Measurements from ENCODE around the gene F5. TPM values are rescaled to one million over a fixed set of nuclear protein-coding genes. Genes with fewer than 3 reads are reported as not detected.

F5 gene
- total and polyA plus RNA-seq, 9 of the 15 experiments (the other 6 are each of a cell fraction or from before 2014, with no cell fraction given) = 0.03 to 0.13 TPM; not detected in 7

DNA sequence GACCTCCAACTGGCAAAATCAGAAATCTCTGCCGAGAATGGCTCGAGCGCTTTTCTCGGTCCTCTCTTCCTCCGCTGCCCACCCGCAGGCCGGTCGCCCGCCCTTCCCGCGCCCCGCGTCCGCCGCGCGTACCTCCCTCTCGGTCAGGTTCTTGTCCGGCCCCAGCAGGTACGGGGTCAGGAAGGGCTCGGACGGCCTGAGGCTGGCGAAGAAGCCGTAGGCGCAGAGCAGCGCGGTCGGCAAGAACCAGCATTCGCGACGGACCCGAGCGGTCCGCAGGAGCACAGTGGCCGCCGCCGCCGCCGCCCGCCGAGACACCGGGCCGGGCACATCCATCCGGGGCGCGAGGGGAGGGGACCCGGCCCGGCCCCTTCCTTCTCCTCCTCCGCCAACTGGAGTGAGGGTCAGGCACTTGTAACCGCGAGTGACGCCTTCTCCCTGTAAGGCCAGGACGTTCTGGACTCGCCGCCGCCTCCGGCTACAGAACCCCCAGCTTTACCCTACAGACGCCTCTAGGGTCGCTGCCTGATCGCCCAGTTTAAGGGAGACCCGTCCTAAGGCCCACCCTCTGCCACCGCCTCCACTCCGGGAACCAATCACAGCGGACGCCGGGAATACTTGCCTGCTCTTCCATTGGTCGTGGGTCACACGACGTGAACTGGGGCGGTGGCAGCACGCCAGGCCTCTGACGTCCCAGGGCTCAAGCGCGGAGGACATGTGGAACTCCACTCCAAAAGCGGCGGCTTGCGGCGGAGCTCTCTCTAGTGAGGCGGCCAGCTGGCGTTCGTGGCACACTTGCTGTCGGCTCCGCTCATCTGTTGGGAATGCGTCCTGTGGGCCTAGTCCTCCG is 100.6 kb downstream of the F5 start, which contains the start of gene SLC19A2 (continued):
- TF ChIP-seq CEBPB (tag; IDR thresholded peaks at IDR 0.05) (no peak), FOXJ2 (tag; IDR thresholded peaks at IDR 0.05) (peak; percentile 44; the same call in 1 of the 2 replicates), SP2 (IDR thresholded peaks at IDR 0.05; ENCODE audit: extremely low read depth, low read depth, low read length, poor library complexity, severe bottlenecking) (peak; percentile 56), ZNF436 (CRISPR knock-in tag; IDR thresholded peaks at IDR 0.05) (0 out of 2 replicates have a peak, but pooled peaks have one; percentile 36), CREB1 (IDR thresholded peaks at IDR 0.05) (peak; percentile 85), CREB1 (CRISPR knock-in tag; IDR thresholded peaks at IDR 0.05) (peak; percentile 89), ZNF696 (CRISPR knock-in tag; conservative IDR thresholded peaks at IDR 0.05) (no peak), PHF8 (IDR thresholded peaks at IDR 0.05; ENCODE audit: borderline replicate concordance, low read length) (peak; percentile 92), POLR2AphosphoS2 (IDR thresholded peaks at IDR 0.05; ENCODE audit: low read length) (no peak; the same call in 1 of the 2 replicates), SP1 (CRISPR knock-in tag; IDR thresholded peaks at IDR 0.05) (peak; percentile 78), ZNF431 (CRISPR knock-in tag; IDR thresholded peaks at IDR 0.05) (peak; percentile 11), TCFL5 (CRISPR knock-in tag; conservative IDR thresholded peaks at IDR 0.05) (no peak), EGR1 (conservative IDR thresholded peaks at IDR 0.05) (peak; percentile 39), GABPB2 (CRISPR knock-in tag; conservative IDR thresholded peaks at IDR 0.05) (no peak), FOS (IDR thresholded peaks at IDR 0.05; ENCODE audit: extremely low read depth, insufficient read length) (peak; percentile 87), NFIX (CRISPR knock-in tag; IDR thresholded peaks at IDR 0.05; ENCODE audit: low read depth) (no peak), ZZZ3 (IDR thresholded peaks at IDR 0.05) (no peak), NFYB (IDR thresholded peaks at IDR 0.05; ENCODE audit: extremely low read depth, insufficient read length) (peak; percentile 89), RB1 (IDR thresholded peaks at IDR 0.05; ENCODE audit: low read depth) (peak; percentile 72), ZNF778 (CRISPR knock-in tag; IDR thresholded peaks at IDR 0.05) (no peak), PCBP1 (IDR thresholded peaks at IDR 0.05; ENCODE audit: low read depth, low read length, poor library complexity, severe bottlenecking) (peak; percentile 91), CBX2 (IDR thresholded peaks at IDR 0.05; ENCODE audit: insufficient read depth, low read length, poor library complexity, severe bottlenecking) (no peak)
- TF ChIP-seq, protein P1, sequence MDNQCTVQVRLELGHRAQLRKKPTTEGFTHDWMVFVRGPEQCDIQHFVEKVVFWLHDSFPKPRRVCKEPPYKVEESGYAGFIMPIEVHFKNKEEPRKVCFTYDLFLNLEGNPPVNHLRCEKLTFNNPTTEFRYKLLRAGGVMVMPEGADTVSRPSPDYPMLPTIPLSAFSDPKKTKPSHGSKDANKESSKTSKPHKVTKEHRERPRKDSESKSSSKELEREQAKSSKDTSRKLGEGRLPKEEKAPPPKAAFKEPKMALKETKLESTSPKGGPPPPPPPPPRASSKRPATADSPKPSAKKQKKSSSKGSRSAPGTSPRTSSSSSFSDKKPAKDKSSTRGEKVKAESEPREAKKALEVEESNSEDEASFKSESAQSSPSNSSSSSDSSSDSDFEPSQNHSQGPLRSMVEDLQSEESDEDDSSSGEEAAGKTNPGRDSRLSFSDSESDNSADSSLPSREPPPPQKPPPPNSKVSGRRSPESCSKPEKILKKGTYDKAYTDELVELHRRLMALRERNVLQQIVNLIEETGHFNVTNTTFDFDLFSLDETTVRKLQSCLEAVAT (IDR thresholded peaks at IDR 0.05) = peak; percentile 31 to 58; a peak in 2 of 4 replicates
- TF ChIP-seq, protein P2, sequence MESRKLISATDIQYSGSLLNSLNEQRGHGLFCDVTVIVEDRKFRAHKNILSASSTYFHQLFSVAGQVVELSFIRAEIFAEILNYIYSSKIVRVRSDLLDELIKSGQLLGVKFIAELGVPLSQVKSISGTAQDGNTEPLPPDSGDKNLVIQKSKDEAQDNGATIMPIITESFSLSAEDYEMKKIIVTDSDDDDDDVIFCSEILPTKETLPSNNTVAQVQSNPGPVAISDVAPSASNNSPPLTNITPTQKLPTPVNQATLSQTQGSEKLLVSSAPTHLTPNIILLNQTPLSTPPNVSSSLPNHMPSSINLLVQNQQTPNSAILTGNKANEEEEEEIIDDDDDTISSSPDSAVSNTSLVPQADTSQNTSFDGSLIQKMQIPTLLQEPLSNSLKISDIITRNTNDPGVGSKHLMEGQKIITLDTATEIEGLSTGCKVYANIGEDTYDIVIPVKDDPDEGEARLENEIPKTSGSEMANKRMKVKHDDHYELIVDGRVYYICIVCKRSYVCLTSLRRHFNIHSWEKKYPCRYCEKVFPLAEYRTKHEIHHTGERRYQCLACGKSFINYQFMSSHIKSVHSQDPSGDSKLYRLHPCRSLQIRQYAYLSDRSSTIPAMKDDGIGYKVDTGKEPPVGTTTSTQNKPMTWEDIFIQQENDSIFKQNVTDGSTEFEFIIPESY (CRISPR knock-in tag; IDR thresholded peaks at IDR 0.05) = peak; percentile 63; the same call in 1 of the 2 replicates
- TF ChIP-seq, protein P3, sequence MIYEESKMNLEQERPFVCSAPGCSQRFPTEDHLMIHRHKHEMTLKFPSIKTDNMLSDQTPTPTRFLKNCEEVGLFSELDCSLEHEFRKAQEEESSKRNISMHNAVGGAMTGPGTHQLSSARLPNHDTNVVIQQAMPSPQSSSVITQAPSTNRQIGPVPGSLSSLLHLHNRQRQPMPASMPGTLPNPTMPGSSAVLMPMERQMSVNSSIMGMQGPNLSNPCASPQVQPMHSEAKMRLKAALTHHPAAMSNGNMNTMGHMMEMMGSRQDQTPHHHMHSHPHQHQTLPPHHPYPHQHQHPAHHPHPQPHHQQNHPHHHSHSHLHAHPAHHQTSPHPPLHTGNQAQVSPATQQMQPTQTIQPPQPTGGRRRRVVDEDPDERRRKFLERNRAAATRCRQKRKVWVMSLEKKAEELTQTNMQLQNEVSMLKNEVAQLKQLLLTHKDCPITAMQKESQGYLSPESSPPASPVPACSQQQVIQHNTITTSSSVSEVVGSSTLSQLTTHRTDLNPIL (CRISPR knock-in tag; IDR thresholded peaks at IDR 0.05) = no peak
